ENCODE measurements around the gene SQSTM1.

- TF ChIP-seq, protein P1, sequence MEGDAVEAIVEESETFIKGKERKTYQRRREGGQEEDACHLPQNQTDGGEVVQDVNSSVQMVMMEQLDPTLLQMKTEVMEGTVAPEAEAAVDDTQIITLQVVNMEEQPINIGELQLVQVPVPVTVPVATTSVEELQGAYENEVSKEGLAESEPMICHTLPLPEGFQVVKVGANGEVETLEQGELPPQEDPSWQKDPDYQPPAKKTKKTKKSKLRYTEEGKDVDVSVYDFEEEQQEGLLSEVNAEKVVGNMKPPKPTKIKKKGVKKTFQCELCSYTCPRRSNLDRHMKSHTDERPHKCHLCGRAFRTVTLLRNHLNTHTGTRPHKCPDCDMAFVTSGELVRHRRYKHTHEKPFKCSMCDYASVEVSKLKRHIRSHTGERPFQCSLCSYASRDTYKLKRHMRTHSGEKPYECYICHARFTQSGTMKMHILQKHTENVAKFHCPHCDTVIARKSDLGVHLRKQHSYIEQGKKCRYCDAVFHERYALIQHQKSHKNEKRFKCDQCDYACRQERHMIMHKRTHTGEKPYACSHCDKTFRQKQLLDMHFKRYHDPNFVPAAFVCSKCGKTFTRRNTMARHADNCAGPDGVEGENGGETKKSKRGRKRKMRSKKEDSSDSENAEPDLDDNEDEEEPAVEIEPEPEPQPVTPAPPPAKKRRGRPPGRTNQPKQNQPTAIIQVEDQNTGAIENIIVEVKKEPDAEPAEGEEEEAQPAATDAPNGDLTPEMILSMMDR (IDR thresholded peaks at IDR 0.05), result no peak
- TF ChIP-seq EZH2 (IDR thresholded peaks at IDR 0.05; ENCODE audit: borderline replicate concordance, insufficient read depth, low read depth, low read length, poor library complexity, severe bottlenecking), result no peak
Observed at GRCh38 chr5:179824745-179825112, 4.0 kb downstream of the SQSTM1 start.

Data from B cell (primary cell).